Mammary epithelial cell (primary cell): ENCODE data around the gene MAJIN.

ENCODE experiments used
- EZH2 ChIP-seq: IDR thresholded peaks from 2 replicates; pipeline ENCODE4 v1.6.1; 2012; ENCODE audit warnings: low read length, inconsistent platforms, borderline replicate concordance
- TF ChIP-seq, protein P1 (sequence below), 2 donors: IDR thresholded peaks in 1 of 2; conservative IDR thresholded peaks in 1 of 2; 2 replicates each; pipeline ENCODE4 v1.5.1; 2011 to 2012; ENCODE audit warnings: inconsistent platforms in 2 of 2, low read length in 2 of 2, mild to moderate bottlenecking in 2 of 2, control low read depth in 1 of 2, low read depth in 1 of 2; ENCODE audit not compliant: insufficient read depth in 1 of 2; ENCODE audit errors: extremely low read depth in 1 of 2

DNA sequence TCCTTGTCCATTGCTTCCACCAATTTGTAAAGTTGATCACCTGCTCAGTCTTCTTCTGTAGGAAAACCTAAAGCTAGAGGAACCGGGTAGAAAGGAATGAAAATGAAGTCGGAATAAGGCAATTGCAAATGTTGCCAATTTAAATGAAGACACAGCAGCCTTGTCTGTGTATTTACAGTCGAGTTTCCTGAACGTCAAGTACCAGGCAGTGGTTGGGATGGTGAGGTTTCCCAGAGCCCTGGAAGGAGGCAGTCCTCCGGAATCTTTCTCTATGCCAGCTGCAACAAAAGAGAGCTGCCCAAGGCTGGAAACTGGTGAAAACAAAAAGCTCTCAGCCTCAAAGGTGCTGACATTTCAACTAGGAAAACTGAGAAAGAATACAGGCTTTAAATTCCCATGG, 17.7 kb downstream of the MAJIN start:
- TF ChIP-seq, protein P1, sequence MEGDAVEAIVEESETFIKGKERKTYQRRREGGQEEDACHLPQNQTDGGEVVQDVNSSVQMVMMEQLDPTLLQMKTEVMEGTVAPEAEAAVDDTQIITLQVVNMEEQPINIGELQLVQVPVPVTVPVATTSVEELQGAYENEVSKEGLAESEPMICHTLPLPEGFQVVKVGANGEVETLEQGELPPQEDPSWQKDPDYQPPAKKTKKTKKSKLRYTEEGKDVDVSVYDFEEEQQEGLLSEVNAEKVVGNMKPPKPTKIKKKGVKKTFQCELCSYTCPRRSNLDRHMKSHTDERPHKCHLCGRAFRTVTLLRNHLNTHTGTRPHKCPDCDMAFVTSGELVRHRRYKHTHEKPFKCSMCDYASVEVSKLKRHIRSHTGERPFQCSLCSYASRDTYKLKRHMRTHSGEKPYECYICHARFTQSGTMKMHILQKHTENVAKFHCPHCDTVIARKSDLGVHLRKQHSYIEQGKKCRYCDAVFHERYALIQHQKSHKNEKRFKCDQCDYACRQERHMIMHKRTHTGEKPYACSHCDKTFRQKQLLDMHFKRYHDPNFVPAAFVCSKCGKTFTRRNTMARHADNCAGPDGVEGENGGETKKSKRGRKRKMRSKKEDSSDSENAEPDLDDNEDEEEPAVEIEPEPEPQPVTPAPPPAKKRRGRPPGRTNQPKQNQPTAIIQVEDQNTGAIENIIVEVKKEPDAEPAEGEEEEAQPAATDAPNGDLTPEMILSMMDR (conservative IDR thresholded peaks at IDR 0.05 in 1 of 2, IDR thresholded peaks at IDR 0.05 in 1 of 2; ENCODE audit: extremely low read depth in 1 of 2, insufficient read depth in 1 of 2, low read depth in 1 of 2, low read length in 2 of 2) = no peak
- TF ChIP-seq EZH2 = no peak
